GM12892 (cell line): ENCODE measurements around the gene MGLL.

ENCODE experiments used
- DNase-seq: peaks from one replicate; pipeline ENCODE4 v3.0.0; 2011; ENCODE audit not compliant: insufficient read length
- FAIRE-seq: peaks from 2 replicates; lab custom pipeline; 2011; peaks lifted over from hg19 to GRCh38; lab: Jason Lieb, UNC
- POLR2A ChIP-seq: IDR thresholded peaks from 2 replicates; pipeline ENCODE4 v1.6.1; 2011; ENCODE audit warnings: low read depth, low read length, control low read depth
- POLR2AphosphoS5 ChIP-seq: IDR thresholded peaks from 2 replicates; pipeline ENCODE4 v1.6.1; 2011; ENCODE audit warnings: low read depth, low read length, control low read depth
- TAF1 ChIP-seq: IDR thresholded peaks from 2 replicates; pipeline ENCODE4 v1.6.1; 2011; ENCODE audit warnings: low read depth, mild to moderate bottlenecking, control low read depth, low read length, borderline replicate concordance

The MGLL gene

DNA sequence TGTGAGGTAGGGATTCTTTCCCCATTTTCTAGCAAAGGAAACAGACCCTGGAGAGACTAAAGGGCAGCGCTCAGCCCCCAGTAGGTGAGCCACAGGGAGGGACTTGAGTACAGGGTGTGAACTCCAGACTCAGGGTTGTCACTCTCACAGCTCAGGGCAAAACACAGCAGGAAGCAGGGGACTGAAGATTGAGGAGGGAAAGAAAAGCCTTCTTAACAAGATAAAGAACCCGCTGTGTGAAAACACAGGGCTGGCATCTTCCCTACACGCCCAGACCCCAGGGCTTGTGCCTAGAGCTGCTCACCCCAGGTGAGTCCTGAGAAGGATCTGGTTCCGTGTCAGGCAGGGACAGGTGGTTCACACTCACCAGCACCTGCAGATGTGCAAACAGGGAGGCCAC lies 90.0 kb downstream of the MGLL start:
- FAIRE-seq = no peak

DNA sequence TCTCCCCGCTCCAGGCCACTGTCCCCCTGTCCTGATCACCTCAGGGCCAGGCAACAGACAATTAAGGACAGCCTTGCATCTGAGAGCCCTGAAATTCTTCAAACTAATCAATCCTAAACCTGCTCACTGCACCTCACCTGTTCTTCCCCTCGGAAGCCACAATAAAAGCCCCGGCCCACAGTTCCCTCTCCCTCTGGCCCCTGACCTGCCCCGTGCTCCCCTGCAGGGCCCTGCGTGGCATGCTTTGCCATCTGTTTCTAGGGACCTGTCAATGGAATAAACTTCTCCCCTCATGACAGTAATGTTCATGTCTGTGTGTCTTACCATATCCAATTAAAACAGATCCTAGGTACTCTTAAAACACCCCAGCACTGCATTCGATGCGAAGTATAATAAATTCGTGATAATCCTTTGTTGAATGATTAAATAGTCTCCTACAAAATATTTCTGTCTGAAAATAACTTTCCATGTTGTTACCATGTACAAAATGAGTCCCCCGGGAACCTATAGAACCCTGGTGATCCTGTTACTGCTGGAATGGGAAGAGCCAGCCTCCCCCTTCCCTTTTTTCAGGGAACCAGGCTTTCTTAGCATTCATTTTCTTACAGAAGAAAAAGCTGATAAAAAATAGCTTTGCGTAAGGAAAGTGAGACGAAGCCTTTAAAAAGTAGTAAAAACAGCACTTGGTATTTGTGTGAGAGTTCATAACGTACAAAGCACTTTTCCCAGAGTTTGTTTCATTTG lies 90.6 kb downstream of the MGLL start:
- DNase-seq (no peak), FAIRE-seq (no peak)
- no peak for TF ChIP-seq POLR2AphosphoS5
- no peak for TF ChIP-seq POLR2A
- no peak for TF ChIP-seq TAF1

More for the DNA sequence above, 90.0 kb downstream of the MGLL start:
- TF ChIP-seq POLR2AphosphoS5 (no peak), POLR2A (no peak), TAF1 (no peak)
- DNase-seq = no peak

GRCh38 chr3:127730666-127731295 lies 91.5 kb downstream of the MGLL start:
- DNase-seq = no peak
- no peak for TF ChIP-seq POLR2A
- TF ChIP-seq POLR2AphosphoS5 = no peak
- TF ChIP-seq TAF1 = no peak
- no peak for FAIRE-seq

GRCh38 chr3:127730171-127730570 lies 92.1 kb downstream of the MGLL start:
- TF ChIP-seq POLR2A (no peak), TAF1 (no peak), POLR2AphosphoS5 (no peak)
- FAIRE-seq = no peak

DNA sequence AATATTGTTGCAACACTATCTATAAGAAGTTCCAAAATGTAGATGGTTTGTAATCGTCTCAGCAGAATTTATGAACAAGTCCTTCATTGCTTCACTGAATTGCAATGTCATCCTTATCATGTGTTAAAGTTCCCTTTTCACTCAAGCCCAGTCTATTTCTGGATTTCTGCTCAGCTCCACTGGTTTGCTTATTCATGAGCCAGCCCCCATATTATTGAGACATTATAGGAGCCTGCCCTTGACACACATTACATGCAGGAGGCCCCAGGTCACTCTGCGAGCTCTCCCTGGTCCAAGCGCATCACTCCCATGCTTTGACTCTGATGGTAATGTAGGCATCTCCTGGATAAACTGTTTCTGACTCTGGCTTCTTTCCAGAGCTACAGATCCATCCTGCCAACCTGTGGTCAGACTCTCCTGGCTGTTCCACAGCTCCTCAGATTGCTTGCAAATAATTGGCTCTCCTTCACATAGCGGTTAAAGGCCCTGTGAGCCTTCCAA lies 92.7 kb downstream of the MGLL start:
- FAIRE-seq (peak; percentile 70), DNase-seq (no peak)

More at GRCh38 chr3:127730171-127730570, 92.1 kb downstream of the MGLL start:
- DNase-seq = no peak

GRCh38 chr3:127728417-127729015 lies 93.8 kb downstream of the MGLL start:
- FAIRE-seq (peak; percentile 61), DNase-seq (no peak)
- TF ChIP-seq TAF1 (no peak), POLR2A (no peak), POLR2AphosphoS5 (no peak)

More for the DNA sequence above, 92.7 kb downstream of the MGLL start:
- TF ChIP-seq POLR2AphosphoS5 = no peak
- TF ChIP-seq POLR2A = no peak
- TF ChIP-seq TAF1 = no peak

DNA sequence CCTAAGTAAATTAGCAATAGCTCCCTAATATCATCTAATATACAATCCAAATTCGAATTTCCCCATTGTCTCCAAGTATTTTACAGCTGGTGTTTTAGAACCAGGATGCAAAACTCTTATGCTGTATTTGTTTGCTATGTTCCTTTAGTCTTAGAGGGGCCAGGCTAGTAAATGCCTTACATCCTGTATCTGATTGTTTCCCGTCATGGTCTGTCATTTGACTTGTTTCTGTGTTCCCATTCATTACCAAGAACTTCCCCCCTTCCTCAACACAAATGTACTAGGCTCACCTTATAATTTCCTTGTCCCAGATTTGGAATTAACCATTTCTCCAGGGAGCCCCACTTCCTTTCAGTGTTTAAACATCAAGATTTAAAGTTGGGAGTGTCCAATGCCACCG lies 95.4 kb downstream of the MGLL start:
- DNase-seq (no peak), FAIRE-seq (no peak)
- TF ChIP-seq POLR2A (no peak), TAF1 (no peak), POLR2AphosphoS5 (no peak)

DNA sequence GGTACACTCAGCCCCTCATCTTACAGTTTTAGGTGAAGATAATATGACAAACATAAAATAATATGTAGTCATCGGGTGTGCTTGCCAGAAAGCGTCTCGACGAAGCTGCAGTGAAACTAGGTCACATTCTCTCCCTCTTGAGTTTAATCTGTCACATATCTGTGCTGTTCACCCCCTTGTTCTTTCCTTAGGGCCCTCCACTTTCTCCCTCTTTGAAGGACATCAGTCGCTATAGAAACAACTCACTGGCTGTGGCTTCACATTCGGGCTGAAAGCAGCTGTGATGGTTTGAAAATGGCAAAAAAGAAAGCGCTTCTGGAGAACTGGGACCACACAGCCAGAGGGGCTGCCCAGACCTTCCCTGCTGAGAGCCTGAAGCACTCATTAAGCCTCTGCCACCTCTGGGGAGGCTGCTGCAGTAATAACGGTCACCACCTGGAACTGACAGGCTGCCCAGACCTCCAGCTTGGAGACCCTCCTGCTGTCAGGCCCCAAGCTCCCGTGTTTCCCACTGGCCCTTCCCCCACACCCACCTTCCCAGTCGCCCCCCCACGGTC lies 99.2 kb downstream of the MGLL start:
- no peak for TF ChIP-seq TAF1
- TF ChIP-seq POLR2A = no peak
- TF ChIP-seq POLR2AphosphoS5 = no peak
- FAIRE-seq = no peak
- DNase-seq = no peak

DNA sequence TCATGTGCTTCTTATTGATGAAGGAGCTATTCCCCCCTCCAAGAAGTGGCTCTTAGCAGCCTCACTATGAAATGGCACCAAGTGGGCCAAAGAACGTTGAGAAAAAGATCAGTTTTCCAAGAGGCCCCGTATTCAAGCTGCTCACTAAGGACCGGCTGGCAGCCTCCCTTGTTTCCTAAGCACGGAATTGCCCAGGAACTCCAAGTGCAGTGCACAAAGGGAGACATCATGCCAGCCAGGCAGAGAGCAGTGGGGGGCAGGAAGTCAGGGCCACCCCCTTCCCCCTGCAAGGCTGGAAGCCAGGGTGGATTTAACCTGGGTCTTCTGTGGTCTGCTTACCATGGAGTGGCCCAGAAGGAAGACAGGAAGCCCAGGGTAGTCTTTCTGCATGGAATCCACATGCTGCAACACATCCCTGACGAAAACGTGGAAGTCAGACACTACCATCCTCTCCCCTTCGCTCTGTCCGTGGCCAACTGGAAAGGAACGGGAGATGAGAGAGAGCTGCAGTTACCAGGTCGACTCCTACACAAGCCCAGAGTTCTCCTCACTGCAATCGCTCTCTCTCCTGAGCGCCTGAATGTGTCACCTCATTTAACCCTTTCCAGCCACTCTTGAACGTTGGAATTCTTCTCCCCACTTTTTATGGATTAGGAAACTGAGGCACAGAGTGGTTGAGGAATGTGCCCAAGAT lies 100.1 kb downstream of the MGLL start:
- FAIRE-seq (no peak), DNase-seq (no peak)
- TF ChIP-seq POLR2AphosphoS5 (no peak), TAF1 (no peak), POLR2A (no peak)

DNA sequence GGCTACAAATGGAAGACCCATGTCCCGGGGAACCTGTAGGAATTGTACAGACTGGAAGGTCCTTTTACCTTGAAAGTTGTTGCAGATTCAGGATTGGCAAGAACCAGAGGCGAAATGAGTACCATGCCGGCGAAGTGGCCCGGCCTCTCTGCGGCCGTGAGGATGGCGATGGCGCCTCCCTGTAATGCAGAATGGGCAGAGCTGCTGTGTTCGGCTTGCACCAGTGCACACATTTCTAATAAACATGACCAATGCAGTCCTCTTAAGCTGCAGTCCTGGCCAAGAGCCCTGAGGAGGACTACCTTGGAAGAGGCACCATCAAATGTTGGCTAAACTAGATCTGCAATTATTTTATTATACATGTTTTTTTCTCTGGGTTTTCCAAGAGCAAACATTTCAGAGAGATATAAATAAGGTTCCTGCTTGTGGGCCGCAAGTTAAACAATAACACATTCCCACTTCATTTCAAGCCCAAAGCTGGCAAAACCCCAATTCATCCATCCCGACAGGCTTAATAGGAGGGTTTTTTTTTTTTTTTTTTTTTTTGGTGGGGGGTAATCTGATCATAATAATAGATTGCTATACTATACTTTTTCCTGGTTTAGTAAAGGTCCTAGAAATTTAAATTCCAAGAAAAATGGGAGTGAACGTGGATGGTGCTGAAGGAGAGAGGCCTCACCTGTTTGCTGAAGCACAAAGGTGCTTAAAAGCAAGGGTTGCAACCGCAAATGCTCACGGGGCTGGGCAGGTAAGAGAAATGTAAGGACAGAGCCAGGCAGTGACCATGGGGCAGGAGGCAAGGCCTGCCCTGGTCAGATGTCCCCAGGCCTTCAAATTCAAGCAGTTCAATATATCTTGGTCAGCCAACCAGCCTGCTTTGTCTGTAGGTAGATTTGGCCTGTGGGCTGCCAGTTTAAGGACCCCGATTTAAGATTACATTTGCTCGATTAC lies 101.1 kb downstream of the MGLL start:
- FAIRE-seq = no peak
- no peak for TF ChIP-seq POLR2AphosphoS5
- no peak for TF ChIP-seq POLR2A
- no peak for TF ChIP-seq TAF1
- no peak for DNase-seq
